ENCODE results near the gene TK1. TPM values are rescaled to one million over a fixed set of nuclear protein-coding genes. Genes with fewer than 3 reads are reported as not detected.
"Not testable (repeated sequence)": the region's sequence is repeated elsewhere in the genome, so short reads cannot be mapped to it uniquely, and the experiment has no call there.

The TK1 gene
- total and polyA plus RNA-seq, 5 experiments from 2014 or later, result 0.18 to 1.1 TPM; not detected in 3

DNA sequence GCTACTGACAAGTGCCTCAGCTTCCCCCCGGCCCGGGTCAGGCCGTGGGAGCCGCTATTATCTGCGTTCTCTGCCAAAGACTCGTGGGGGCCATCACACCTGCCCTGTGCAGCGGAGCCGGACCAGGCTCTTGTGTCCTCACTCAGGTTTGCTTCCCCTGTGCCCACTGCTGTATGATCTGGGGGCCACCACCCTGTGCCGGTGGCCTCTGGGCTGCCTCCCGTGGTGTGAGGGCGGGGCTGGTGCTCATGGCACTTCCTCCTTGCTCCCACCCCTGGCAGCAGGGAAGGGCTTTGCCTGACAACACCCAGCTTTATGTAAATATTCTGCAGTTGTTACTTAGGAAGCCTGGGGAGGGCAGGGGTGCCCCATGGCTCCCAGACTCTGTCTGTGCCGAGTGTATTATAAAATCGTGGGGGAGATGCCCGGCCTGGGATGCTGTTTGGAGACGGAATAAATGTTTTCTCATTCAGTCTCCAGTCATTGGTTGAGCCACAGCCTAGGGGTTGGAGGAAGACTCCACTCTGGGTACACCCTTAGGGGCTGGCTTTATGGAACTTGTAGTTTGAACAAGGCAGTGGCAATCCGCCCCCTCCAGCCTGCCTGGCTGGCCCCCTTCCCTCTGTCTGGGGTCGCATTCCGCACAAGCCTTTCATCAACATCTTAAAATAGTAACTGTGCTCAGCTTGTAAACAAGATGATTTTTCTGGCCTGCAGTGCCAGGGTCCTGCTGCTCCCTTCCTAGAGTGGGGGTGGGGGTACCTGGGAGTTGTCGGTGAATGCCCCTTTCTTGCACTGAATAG, 14.4 kb downstream of the TK1 start:
- Mint-ChIP-seq H3K36me3 (peaks cover 0 to 18% (median 0%) of the 10 kb centered on the region in 3 donors), H3K27ac (peak overlapping the region; percentile 31 to 94 (median 88)), H3K27me3 (no peaks in the 10 kb centered on the region), H3K9me3 (no peaks in the 10 kb centered on the region), H3K4me3 (peak overlapping the region in 7 of 10 donors; percentile 15 to 60 (median 33)), H3K4me1 (peaks cover 29 to 68% (median 68%) of the 10 kb centered on the region in 4 donors)
- DNase-seq (no peak), ATAC-seq (no peak)
- POLR2A ChIA-PET, result interaction anchor here (0.9 to 12.1 kb wide), 5 partner anchors 14 to 45 kb away, joined by 3 to 122 read pairs (median 4); partner anchors contain the start of genes AFMID, TK1, TMC6 and TMC8

DNA sequence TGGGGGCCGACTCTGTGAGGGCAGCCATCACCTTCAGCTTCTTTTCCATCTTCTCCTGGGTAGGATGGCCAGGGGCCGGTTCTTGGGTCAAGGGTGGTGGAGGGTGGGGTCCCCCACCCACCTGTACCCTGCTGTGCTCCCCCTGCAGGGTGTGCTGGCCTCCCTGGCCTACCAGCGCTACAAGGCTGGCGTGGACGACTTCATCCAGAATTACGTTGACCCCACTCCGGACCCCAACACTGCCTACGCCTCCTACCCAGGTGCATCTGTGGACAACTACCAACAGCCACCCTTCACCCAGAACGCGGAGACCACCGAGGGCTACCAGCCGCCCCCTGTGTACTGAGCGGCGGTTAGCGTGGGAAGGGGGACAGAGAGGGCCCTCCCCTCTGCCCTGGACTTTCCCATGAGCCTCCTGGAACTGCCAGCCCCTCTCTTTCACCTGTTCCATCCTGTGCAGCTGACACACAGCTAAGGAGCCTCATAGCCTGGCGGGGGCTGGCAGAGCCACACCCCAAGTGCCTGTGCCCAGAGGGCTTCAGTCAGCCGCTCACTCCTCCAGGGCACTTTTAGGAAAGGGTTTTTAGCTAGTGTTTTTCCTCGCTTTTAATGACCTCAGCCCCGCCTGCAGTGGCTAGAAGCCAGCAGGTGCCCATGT, 15.1 kb downstream of the TK1 start:
- H3K9me3 Mint-ChIP-seq, ATAC-seq, H3K27me3 Mint-ChIP-seq: not testable (repeated sequence)
- Mint-ChIP-seq H3K36me3 (peaks cover 0 to 18% (median 0%) of the 10 kb centered on the region in 3 donors), H3K27ac (peak overlapping the region in 7 of 10 donors; percentile 31 to 94 (median 73)), H3K4me3 (peak overlapping the region in 7 of 10 donors; percentile 7 to 62 (median 33)), H3K4me1 (peaks cover 29 to 66% (median 64%) of the 10 kb centered on the region in 4 donors)
- DNase-seq, result peak in 1 of 10 donors; percentile 9
- POLR2A ChIA-PET, result interaction anchor here (0.6 to 12.1 kb wide), 7 partner anchors 10 to 62 kb away, joined by 3 to 122 read pairs (median 4); partner anchors contain the start of genes TK1, TMC6 and TMC8

DNA sequence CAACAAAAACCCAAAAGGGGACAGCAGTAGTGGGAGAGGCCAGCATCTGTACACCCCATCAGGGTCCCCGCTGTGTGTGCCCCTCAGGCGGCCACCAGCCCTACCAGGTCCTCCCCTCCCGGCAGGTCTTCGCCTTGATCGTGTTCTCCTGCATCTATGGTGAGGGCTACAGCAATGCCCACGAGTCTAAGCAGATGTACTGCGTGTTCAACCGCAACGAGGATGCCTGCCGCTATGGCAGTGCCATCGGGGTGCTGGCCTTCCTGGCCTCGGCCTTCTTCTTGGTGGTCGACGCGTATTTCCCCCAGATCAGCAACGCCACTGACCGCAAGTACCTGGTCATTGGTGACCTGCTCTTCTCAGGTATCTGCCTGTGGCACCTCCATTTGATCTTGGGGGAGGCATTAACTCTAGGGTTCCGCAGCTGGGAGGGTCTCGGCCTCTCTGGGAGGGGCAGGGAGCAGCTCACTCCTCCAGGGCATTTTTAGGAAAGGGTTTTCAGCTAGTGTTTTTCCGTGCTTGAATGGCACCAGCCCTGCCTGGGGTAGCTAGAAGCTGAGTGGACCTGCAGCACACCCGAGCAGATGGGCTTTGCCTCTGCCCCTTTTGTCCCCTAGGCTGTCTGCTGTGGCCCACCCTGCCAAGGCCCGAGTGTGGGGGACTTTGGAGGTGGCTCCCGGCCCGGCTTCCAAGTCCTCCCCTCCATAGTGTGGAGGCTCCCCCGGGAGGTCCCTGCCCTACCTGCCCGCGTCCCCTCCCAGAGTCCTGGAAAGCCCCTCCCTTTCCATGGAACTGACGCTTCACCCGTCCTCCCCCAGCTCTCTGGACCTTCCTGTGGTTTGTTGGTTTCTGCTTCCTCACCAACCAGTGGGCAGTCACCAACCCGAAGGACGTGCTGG, 15.9 kb downstream of the TK1 start:
- H3K4me3 Mint-ChIP-seq, result peak overlapping the region; percentile 26 to 85 (median 66)
- no peaks in the 10 kb centered on the region for H3K9me3 Mint-ChIP-seq
- no peak for DNase-seq
- POLR2A ChIA-PET, result interaction anchor here (0.6 to 12.1 kb wide), 7 partner anchors 10 to 62 kb away, joined by 3 to 122 read pairs (median 4); partner anchors contain the start of genes TK1, TMC6 and TMC8
- H3K4me1 Mint-ChIP-seq, result peaks cover 27 to 58% (median 56%) of the 10 kb centered on the region in 4 donors
- no peak for ATAC-seq
- peak overlapping the region in 9 of 10 donors; percentile 63 to 89 (median 76) for H3K27ac Mint-ChIP-seq
- no peaks in the 10 kb centered on the region for H3K27me3 Mint-ChIP-seq
- H3K36me3 Mint-ChIP-seq, result peaks cover 0 to 18% (median 0%) of the 10 kb centered on the region in 3 donors

DNA sequence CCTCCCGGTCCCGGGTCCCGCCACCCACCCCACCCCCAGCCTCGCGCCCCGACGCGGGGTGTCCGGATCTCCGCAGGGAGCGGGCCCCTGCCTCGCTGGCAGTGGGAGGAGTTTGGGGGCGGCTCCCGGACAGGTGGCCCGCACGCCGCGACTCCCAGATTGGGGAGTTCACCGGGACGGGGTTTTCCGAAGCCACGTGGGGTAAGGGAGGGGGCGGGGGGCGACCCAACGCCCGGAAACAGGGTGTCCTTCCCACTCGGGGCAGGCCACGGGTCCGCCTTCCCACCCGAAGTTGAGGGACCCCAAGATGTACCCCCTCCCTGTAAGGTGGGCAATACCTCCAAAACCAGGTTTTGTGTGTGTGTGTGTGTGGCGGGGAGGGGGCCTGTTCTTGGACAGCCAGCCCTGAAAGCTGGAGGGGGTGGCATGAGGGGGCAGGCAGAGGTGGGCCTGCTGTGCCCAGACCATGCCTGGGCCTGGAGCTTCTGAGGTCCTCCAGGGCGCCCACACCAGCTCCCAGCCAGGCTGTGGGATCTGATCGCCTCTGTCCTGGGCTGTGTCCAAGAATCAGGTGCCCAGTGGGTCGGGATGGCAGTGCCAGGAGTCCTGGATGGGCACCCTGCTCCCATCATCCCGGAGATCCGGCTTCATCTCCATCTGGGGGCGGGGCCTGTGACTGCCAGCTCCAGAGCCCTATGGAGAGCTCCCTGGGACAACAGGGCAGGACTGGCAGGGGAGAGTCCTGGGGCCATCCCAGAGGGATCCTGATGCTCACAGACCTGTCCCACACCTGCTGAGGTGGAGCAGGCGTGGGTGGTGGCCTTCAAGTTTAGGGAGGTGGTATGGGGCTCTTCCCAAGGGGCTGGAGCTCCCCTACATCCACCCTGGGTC, 17.7 kb downstream of the TK1 start:
- H3K4me1 Mint-ChIP-seq, result peaks cover 26 to 49% (median 47%) of the 10 kb centered on the region in 4 donors

DNA sequence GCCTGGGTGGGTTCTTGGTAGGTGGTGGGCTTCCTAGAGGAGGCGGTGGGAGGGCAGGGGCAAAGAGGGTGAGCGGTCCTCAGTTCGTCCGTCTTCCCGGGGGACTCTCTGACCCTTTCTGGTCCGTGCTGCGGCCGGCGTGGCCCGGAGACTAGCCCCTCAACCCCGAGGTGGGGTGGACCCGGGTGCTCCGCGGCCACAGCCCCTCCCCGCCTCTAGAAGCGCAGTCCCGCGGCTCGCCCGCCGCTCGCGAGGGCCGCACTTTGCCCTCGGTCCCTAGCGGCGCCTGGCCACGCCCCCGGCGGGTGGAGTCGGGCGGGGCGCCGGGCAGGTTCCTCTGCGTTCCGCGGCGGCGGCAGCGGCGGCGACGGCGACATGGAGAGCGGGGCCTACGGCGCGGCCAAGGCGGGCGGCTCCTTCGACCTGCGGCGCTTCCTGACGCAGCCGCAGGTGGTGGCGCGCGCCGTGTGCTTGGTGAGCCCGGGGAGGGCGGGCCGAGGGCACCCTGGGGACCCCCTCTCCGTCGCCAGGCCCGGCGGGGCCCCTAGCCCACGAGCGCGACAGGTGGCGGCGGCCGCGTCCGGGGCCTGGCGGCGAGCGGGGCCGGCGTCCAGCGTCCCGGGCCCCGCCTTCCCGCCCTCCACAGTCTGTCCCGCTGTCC, 18.5 kb downstream of the TK1 start, which contains the start of gene SYNGR2:
SYNGR2 (plus strand) TSS at position 340 of the 661 bp plus-strand sequence; CDS start at position 376, 36 bp downstream.
- Mint-ChIP-seq H3K36me3 (peaks cover 0 to 16% (median 0%) of the 10 kb centered on the region in 3 donors), H3K9me3 (no peaks in the 10 kb centered on the region), H3K4me3 (peak within 1 kb of the TSS; percentile 61 to 85 (median 72)), H3K27me3 (no peaks in the 10 kb centered on the region), H3K4me1 (peaks cover 18 to 41% (median 40%) of the 10 kb centered on the region in 4 donors), H3K27ac (peak within 1 kb of the TSS in 9 of 10 donors; percentile 53 to 93 (median 77))
- POLR2A ChIA-PET, result interaction anchor here (0.7 to 12.1 kb wide), 6 partner anchors 36 to 165 kb away, joined by 3 to 122 read pairs (median 8); partner anchors contain the start of genes TMC6 and TMC8
- ATAC-seq (peak; percentile 88 to 89), DNase-seq (peak; percentile 75 to 91 (median 84))

More for the DNA sequence above, 17.7 kb downstream of the TK1 start:
- Mint-ChIP-seq H3K36me3 (peaks cover 0 to 18% (median 0%) of the 10 kb centered on the region in 3 donors), H3K27me3 (no peaks in the 10 kb centered on the region), H3K27ac (peak overlapping the region; percentile 47 to 93 (median 76)), H3K4me3 (peak overlapping the region; percentile 58 to 85 (median 68)), H3K9me3 (no peaks in the 10 kb centered on the region)
- peak in 6 of 10 donors; percentile 29 to 73 (median 58) for DNase-seq
- ATAC-seq, result peak; percentile 63
- POLR2A ChIA-PET, result interaction anchor here (0.5 to 12.1 kb wide), 13 partner anchors 12 to 1462 kb away, joined by 3 to 122 read pairs (median 5); partner anchors contain the start of genes TMC6 and TMC8

DNA sequence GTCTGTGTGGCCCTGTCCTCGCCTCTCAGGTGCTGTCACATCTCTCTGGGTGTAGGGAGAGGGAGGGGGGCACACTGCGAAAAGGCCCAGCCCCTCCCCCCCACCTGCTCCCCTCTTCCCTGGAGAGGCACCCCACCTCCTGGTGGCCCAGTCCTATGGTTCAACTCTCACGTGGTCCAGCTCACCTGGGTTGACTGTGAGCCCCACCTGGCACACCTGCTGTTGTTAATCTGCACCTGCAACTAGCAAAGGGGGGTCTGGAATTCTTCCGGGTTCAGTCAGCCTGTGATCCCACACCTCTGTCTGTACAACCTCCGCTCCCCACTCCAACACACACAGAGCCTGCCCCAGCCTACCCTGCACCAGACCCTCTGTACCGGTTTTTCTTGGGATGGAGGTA, 20.4 kb downstream of the TK1 start:
- Mint-ChIP-seq H3K9me3 (no peaks in the 10 kb centered on the region), H3K4me3 (peak overlapping the region in 1 of 10 donors; percentile 69), H3K4me1 (peaks cover 2 to 22% (median 20%) of the 10 kb centered on the region in 4 donors), H3K36me3 (peaks cover 0 to 2% (median 0%) of the 10 kb centered on the region in 3 donors), H3K27ac (peak overlapping the region in 1 of 10 donors; percentile 29), H3K27me3 (no peaks in the 10 kb centered on the region)
- POLR2A ChIA-PET, result interaction anchor here (0.8 to 12.1 kb wide), 3 partner anchors 31 to 39 kb away, joined by 3 to 122 read pairs (median 7); partner anchors contain the start of genes TMC6 and TMC8
- no peak for DNase-seq
- no peak for ATAC-seq

DNA sequence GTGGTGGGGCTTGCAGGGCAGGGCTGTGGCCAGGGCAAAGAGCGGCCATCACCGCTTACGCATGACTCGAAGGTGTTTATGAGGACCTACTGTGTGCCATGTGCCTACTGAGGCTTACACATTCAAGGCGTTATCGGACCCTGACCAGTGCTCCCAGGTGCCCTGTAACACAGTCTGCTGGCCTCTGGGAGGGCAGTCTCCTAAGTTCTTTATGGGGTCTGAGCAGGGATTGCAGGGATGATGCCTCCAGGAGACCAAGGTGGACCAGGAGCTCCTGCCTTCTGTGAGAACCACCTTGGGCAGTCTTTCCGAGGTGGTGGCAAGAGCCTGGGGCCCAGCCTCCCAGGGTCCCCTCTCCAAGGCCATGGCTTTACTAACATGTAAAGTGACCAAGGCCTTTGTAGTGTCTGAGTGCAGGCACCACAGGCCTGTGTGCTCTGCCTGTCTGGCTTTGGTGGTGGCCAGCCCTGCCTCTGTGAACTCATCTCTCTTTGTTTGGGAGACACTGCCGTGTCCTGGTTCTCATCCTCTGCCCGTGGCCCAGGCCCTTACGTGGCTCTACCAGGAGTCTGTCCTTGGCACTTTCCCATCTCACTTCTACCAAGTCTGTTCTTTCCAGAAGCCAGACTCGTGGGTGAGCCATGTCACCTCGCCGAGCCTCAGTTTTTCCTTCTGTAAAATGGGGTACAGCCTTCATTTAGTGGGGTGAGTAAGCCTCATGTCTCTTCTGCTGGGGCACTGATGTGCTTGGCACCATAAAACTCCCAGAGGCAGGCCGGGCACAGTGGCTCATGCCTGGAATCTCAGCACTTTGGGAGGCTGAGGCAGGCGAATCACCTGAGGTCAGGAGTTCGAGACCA, 21.9 kb downstream of the TK1 start:
- DNase-seq (no peak), ATAC-seq (no peak)
- Mint-ChIP-seq H3K9me3 (no peaks in the 10 kb centered on the region), H3K27me3 (no peaks in the 10 kb centered on the region), H3K36me3 (no peaks in the 10 kb centered on the region), H3K4me1 (peaks cover 0 to 12% (median 8%) of the 10 kb centered on the region in 4 donors), H3K4me3 (no peak overlapping the region), H3K27ac (no peak overlapping the region)
- POLR2A ChIA-PET, result interaction anchor here (2.4 kb wide), 1 partner anchor 35 kb away, joined by 10 read pairs; the partner anchor contains the start of gene TMC8

DNA sequence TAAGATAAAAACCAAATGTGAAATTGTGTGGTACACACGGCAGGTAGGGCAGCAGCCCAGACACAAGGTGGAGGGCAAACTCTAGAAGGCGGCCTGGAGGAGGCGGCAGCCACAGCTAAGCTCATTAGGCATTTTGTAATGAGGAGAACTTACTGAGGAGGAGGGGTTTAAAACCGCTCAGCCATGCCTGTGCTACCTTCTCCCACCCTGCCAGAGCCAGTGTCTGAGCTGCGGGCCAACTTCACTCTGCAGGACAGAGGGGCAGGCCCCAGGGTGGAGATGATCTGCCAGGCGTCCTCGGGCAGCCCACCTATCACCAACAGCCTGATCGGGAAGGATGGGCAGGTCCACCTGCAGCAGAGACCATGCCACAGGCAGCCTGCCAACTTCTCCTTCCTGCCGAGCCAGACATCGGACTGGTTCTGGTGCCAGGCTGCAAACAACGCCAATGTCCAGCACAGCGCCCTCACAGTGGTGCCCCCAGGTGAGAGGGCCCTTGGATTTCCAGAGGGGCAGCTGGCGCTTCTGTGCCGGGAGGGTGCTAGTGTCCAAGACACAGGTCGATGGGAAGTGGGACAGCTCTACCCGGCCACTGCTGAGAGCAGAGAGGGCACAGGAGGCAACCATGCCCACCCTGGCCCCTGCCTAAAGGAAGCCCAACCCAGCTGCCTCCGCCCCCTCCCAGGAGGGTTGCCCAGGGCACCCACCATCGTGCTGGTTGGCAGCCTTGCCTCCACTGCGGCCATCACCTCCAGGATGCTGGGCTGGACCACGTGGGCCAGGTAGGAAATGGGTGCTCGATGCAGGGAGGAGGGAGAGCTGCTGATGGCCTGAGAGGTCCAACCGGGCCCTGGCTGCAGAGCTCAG, 22.7 kb downstream of the TK1 start:
- DNase-seq (no peak), ATAC-seq (no peak)
- Mint-ChIP-seq H3K4me1 (peaks cover 0 to 13% (median 2%) of the 10 kb centered on the region in 4 donors), H3K4me3 (no peak overlapping the region), H3K27ac (no peak overlapping the region), H3K36me3 (no peaks in the 10 kb centered on the region), H3K9me3 (no peaks in the 10 kb centered on the region), H3K27me3 (no peaks in the 10 kb centered on the region)
- POLR2A ChIA-PET, result interaction anchor here (2.4 kb wide), 1 partner anchor 34 kb away, joined by 10 read pairs; the partner anchor contains the start of gene TMC8

DNA sequence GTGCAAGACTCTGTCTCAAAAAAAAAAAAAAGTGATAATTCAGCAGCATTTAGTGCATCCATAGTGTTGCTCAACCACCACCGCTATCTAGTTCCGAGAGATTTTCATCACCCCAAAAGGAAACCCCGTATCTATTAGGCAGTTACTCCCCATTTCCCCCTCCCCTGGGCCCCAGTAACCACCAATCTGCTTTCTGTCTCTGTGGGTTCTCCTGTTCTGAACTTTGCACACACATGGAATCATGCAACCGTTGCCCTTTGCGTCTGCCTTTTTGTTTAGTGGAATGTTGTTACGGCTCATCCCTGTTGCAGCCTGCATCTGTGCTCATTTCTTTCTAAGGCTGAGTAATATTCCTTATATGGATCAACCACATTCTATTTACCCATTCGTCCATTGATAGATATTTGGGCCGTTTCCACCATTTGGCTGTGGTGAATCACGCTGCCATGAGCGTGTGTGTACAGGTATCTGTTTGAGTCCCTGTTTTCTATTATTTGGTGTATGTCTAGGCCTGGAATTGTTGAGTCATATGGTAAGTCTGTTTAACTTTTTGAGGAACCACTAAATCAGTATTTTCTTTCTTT, 27.2 kb downstream of the TK1 start:
- POLR2A ChIA-PET, result no interaction called here
- peak overlapping the region in 2 of 10 donors; percentile 65 to 80 for H3K27ac Mint-ChIP-seq
- ATAC-seq, result no peak

More for the DNA sequence above, 27.2 kb downstream of the TK1 start:
- no peak overlapping the region for H3K4me3 Mint-ChIP-seq
- peaks cover 0 to 21% (median under 1%) of the 10 kb centered on the region in 4 donors for H3K4me1 Mint-ChIP-seq
- H3K27me3 Mint-ChIP-seq, result no peaks in the 10 kb centered on the region
- H3K9me3 Mint-ChIP-seq, result no peaks in the 10 kb centered on the region
- DNase-seq, result no peak
- no peaks in the 10 kb centered on the region for H3K36me3 Mint-ChIP-seq

All from naive thymus-derived CD8-positive, alpha-beta T cell (primary cell).